ENCODE results near the gene ATG2B. TPM values are rescaled to one million over a fixed set of nuclear protein-coding genes. Genes with fewer than 3 reads are reported as not detected.

The ATG2B gene
- total RNA-seq, 1 donor from 2014 or later = 19.9 TPM

DNA sequence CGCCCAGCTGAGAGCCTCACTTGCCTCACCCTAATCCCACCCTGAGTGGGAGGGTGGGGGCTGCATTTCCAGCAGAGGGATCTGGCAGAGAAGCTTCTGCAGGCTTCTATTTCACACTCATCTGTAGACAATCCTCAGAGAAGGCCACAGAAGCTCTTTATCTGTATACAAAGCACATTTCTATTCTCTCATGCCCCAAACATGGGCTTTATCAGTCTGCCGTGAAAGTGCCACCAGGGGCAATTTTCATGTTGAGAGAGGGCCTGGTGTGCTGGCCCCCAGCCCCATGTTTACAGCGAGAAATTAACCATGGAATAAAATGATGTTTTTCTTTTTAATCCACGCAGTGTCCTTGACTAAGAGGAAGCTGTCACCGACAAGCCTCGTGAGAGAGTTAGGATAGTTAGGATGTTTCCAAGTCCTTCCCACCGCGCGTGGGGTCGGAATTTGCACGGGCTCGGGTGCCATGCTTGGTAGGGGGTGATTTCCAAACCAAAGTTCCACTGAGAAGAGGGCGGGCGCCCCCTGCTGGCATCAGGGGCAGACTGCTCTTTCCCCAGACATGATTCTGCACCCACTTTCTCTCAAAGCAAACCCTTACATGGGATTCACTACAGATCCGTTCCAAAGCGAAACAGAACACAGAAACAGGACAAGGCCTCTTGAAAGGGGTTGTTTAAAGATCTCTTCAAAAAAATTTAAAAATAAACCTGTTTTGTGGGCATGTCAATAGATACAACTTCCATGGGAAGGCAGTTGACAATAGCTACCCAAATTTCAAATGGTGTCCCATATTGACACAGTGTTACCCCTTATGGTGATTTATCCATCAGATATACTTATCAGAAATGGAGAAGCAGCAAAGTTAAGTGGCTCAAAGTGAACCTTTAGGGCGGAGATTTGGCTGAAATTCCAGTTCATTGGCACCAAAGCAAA lies 87.7 kb downstream of the ATG2B start:
- no peaks in the 10 kb centered on the region for H3K27me3 Mint-ChIP-seq
- DNase-seq (ENCODE audit: extremely low spot score, unreplicated experiment) = peak; percentile 84
- H3K36me3 Mint-ChIP-seq = no peaks in the 10 kb centered on the region
- peaks cover 23% of the 10 kb centered on the region for H3K4me1 Mint-ChIP-seq (ENCODE audit: unreplicated experiment)
- TF ChIP-seq, protein P1, sequence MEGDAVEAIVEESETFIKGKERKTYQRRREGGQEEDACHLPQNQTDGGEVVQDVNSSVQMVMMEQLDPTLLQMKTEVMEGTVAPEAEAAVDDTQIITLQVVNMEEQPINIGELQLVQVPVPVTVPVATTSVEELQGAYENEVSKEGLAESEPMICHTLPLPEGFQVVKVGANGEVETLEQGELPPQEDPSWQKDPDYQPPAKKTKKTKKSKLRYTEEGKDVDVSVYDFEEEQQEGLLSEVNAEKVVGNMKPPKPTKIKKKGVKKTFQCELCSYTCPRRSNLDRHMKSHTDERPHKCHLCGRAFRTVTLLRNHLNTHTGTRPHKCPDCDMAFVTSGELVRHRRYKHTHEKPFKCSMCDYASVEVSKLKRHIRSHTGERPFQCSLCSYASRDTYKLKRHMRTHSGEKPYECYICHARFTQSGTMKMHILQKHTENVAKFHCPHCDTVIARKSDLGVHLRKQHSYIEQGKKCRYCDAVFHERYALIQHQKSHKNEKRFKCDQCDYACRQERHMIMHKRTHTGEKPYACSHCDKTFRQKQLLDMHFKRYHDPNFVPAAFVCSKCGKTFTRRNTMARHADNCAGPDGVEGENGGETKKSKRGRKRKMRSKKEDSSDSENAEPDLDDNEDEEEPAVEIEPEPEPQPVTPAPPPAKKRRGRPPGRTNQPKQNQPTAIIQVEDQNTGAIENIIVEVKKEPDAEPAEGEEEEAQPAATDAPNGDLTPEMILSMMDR (conservative IDR thresholded peaks at IDR 0.05) = peak; percentile 97
- peaks cover 7% of the 10 kb centered on the region for H3K9me3 Mint-ChIP-seq
- peak overlapping the region; percentile 41 for H3K4me3 Mint-ChIP-seq
- H3K27ac Mint-ChIP-seq = peak overlapping the region; percentile 34

DNA sequence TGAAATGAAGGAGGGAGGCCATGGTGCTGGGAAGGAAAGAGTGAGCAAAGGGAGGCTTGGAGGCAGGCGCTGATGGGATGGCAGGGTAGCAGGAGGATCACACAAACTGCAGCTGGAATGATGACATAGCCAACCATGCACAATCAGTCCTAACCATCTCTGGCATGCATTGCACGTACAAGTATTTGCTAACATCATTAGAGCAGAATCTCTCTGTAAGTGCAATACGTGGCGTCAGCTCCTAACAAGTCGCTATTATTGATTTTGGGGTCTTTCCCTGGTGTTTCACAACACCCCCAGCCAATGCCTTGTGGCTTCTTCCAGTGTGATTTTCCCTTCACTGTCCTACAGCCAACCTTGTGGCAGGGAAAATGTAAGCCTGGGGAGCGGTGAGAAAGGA lies 88.6 kb downstream of the ATG2B start:
- H3K4me1 Mint-ChIP-seq (ENCODE audit: unreplicated experiment) = peaks cover 23% of the 10 kb centered on the region
- H3K9me3 Mint-ChIP-seq = peaks cover 7% of the 10 kb centered on the region
- DNase-seq (ENCODE audit: extremely low spot score, unreplicated experiment) = no peak
- H3K36me3 Mint-ChIP-seq = no peaks in the 10 kb centered on the region
- no peak overlapping the region for H3K4me3 Mint-ChIP-seq
- H3K27ac Mint-ChIP-seq = peak overlapping the region; percentile 69
- no peaks in the 10 kb centered on the region for H3K27me3 Mint-ChIP-seq
- TF ChIP-seq, protein P1 (conservative IDR thresholded peaks at IDR 0.05) = no peak

DNA sequence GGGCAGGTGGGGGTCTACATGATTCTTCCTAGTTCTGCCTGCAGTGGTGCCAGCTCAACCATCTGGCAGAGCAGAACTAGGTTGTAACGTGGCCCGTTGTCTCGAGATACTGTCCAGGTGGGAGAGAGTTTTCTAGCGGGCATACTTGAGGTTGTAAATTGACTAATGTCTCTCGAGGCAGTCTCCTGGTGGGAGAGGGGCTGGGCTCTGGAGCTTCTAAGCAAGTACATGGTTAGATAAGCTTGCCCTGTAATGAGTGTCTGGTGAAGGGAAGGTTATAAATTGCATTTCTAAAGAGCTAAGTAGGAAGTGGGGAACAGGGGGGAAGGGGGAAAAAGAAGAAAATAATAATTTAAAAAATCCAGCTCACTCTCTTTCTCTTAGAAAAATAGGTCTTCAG lies 89.0 kb downstream of the ATG2B start:
- no peak overlapping the region for H3K4me3 Mint-ChIP-seq
- H3K27ac Mint-ChIP-seq = peak overlapping the region; percentile 69
- peaks cover 7% of the 10 kb centered on the region for H3K9me3 Mint-ChIP-seq
- H3K36me3 Mint-ChIP-seq = no peaks in the 10 kb centered on the region
- H3K4me1 Mint-ChIP-seq (ENCODE audit: unreplicated experiment) = peaks cover 23% of the 10 kb centered on the region
- TF ChIP-seq, protein P1 (conservative IDR thresholded peaks at IDR 0.05) = no peak
- DNase-seq (ENCODE audit: extremely low spot score, unreplicated experiment) = no peak
- H3K27me3 Mint-ChIP-seq = no peaks in the 10 kb centered on the region

DNA sequence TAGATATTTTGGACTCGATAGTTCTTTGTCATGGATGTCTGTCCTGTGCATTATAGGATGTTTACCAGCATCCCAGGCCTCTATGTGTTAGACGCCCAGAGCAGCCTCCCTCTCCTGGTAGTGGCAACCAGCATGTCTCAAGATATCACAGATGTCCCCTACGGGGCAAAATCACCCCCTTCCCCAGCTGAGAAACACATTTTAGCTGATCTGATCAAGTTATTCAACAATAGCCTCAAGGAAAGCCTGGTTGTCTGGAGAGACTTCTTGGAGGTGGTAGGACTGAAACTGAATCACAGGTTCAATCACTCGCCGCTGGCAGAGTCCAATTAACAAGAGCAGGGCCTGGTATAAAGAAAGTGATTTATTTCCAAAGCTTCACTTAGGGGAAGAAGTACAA lies 89.5 kb downstream of the ATG2B start:
- Mint-ChIP-seq H3K9me3 (peaks cover 7% of the 10 kb centered on the region), H3K4me3 (no peak overlapping the region), H3K36me3 (no peaks in the 10 kb centered on the region), H3K27me3 (no peaks in the 10 kb centered on the region), H3K4me1 (ENCODE audit: unreplicated experiment) (peaks cover 23% of the 10 kb centered on the region), H3K27ac (peak overlapping the region; percentile 69)
- no peak for DNase-seq (ENCODE audit: extremely low spot score, unreplicated experiment)
- TF ChIP-seq, protein P1 (conservative IDR thresholded peaks at IDR 0.05) = no peak

DNA sequence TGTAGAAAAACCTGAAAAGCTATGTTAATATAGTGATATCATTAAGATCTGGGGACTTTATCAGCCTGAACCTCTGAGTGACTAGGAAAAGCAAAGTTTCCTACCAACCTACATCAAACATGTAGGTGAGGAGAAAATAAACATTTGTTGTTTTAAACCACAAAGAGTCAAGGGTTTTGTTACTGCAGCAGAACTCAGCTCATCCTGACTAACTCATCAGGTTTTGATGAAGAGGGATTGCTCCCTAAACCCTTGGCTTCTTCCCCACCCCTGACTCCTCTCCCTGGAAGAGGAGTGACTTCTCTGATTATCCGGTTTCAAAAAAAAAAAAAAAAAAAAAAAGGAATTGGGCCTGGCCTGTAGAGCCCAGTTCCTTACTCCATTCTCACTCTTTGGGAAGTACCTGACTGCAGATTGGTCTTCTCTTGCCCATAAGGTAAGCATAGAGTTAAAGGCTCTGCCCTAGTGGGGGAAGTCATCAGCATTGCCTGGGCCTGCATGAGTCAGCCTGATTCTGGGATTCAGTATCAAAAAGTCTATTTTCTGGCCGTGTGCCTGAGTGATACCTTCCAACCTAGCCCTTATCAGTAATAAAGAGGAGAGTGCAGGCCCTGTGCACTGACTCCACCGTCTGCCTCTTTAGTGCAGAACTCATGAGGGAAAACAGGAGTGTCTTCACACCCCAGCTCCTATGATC lies 90.2 kb downstream of the ATG2B start:
- no peak overlapping the region for H3K27ac Mint-ChIP-seq
- TF ChIP-seq, protein P1 (conservative IDR thresholded peaks at IDR 0.05) = no peak
- peaks cover 26% of the 10 kb centered on the region for H3K4me1 Mint-ChIP-seq (ENCODE audit: unreplicated experiment)
- DNase-seq (ENCODE audit: extremely low spot score, unreplicated experiment) = no peak
- no peaks in the 10 kb centered on the region for H3K27me3 Mint-ChIP-seq
- no peak overlapping the region for H3K4me3 Mint-ChIP-seq
- H3K36me3 Mint-ChIP-seq = no peaks in the 10 kb centered on the region
- peaks cover 7% of the 10 kb centered on the region for H3K9me3 Mint-ChIP-seq
